IPS DF 4.7 (cell line): Measurements from ENCODE around the gene NKAIN2.
"Not testable (repeated sequence)": the region's sequence is repeated elsewhere in the genome, so short reads cannot be mapped to it uniquely, and the experiment has no call there.

ENCODE experiments used
- DNase-seq: peaks from one replicate; pipeline ENCODE4 v3.0.0-alpha.2; 2013; ENCODE audit warnings: low spot score; ENCODE audit errors: extremely low read depth

Gene NKAIN2

GRCh38 chr6:124074606-124075005, 270.9 kb downstream of the NKAIN2 start:
- DNase-seq = no peak

- DNase-seq = no peak
Measured at GRCh38 chr6:124076336-124077048, 272.8 kb downstream of the NKAIN2 start.

- DNase-seq = no peak
Measured at GRCh38 chr6:124078169-124078568, 274.5 kb downstream of the NKAIN2 start.

GRCh38 chr6:124080483-124080882, 276.8 kb downstream of the NKAIN2 start:
- DNase-seq = no peak

- no peak for DNase-seq
Measured at GRCh38 chr6:124090491-124090890, 286.8 kb downstream of the NKAIN2 start.

- DNase-seq = no peak
Measured at GRCh38 chr6:124099520-124099919, 295.9 kb downstream of the NKAIN2 start.

GRCh38 chr6:124110514-124110913, 306.8 kb downstream of the NKAIN2 start:
- DNase-seq = no peak

- DNase-seq = no peak
Measured at GRCh38 chr6:124119596-124119995, 315.9 kb downstream of the NKAIN2 start.

GRCh38 chr6:124123617-124124209, 320.0 kb downstream of the NKAIN2 start:
- no peak for DNase-seq

GRCh38 chr6:124131259-124131658, 327.6 kb downstream of the NKAIN2 start:
- DNase-seq = no peak

- DNase-seq = no peak
Measured at GRCh38 chr6:124131779-124132178, 328.1 kb downstream of the NKAIN2 start.

- no peak for DNase-seq
Measured at GRCh38 chr6:124132256-124132655, 328.6 kb downstream of the NKAIN2 start.

- no peak for DNase-seq
Measured at GRCh38 chr6:124142852-124143251, 339.2 kb downstream of the NKAIN2 start.

GRCh38 chr6:124143435-124143834, 339.8 kb downstream of the NKAIN2 start:
- no peak for DNase-seq

- DNase-seq = no peak
Measured at GRCh38 chr6:124147621-124148020, 344.0 kb downstream of the NKAIN2 start.

GRCh38 chr6:124148236-124148957, 344.7 kb downstream of the NKAIN2 start:
- no peak for DNase-seq

- no peak for DNase-seq
Measured at GRCh38 chr6:124149646-124150045, 346.0 kb downstream of the NKAIN2 start.

- DNase-seq = no peak
Measured at GRCh38 chr6:124158024-124158423, 354.4 kb downstream of the NKAIN2 start.

GRCh38 chr6:124163676-124164075, 360.0 kb downstream of the NKAIN2 start:
- no peak for DNase-seq

GRCh38 chr6:124164343-124164742, 360.7 kb downstream of the NKAIN2 start:
- DNase-seq = no peak

GRCh38 chr6:124167249-124167648, 363.6 kb downstream of the NKAIN2 start:
- DNase-seq = not testable (repeated sequence)

GRCh38 chr6:124190256-124190655, 386.6 kb downstream of the NKAIN2 start:
- DNase-seq = no peak

GRCh38 chr6:124193132-124193531, 389.5 kb downstream of the NKAIN2 start:
- no peak for DNase-seq
